Suprapubic skin (tissue), 4 donors: ENCODE data around the gene KLF12. TPM values are rescaled to one million over a fixed set of nuclear protein-coding genes. Genes with fewer than 3 reads are reported as not detected.

Experiments used
- DNase-seq, 2 donors: peaks; one replicate each; pipeline ENCODE4 v3.0.0-alpha.2; 2019; ENCODE audit warnings: low spot score in 2 of 2
- H3K27ac ChIP-seq: fragments of 200-600 bp; sonication (generic); one replicate; pipeline ENCODE4 v1.5.1; 2019
- H3K27me3 ChIP-seq: fragments of 200-600 bp; sonication (generic); one replicate; pipeline ENCODE4 v1.5.1; 2019
- H3K36me3 ChIP-seq: fragments of 200-600 bp; sonication (generic); one replicate; pipeline ENCODE4 v1.5.1; 2019
- H3K4me1 ChIP-seq: fragments of 200-600 bp; sonication (generic); one replicate; pipeline ENCODE4 v1.5.1; 2019
- H3K4me3 ChIP-seq: fragments of 200-600 bp; sonication (generic); one replicate; pipeline ENCODE4 v1.5.1; 2019; ENCODE audit warnings: mild to moderate bottlenecking
- H3K9me3 ChIP-seq: fragments of 200-600 bp; sonication (generic); one replicate; pipeline ENCODE4 v1.5.1; 2019
- EP300 ChIP-seq: sonication (generic); formaldehyde crosslinking; IDR thresholded peaks from one replicate; pipeline ENCODE4 v1.6.1; 2017; ENCODE audit warnings: antibody characterized with exemption
- POLR2A ChIP-seq, 2 donors: fragments of 450-650 bp; IDR thresholded peaks; one replicate each; pipeline ENCODE4 v1.6.1; 2017; ENCODE audit warnings: antibody characterized with exemption in 2 of 2, mild to moderate bottlenecking in 2 of 2, moderate library complexity in 2 of 2
- POLR2AphosphoS5 ChIP-seq, 3 donors: sonication (generic); formaldehyde crosslinking; IDR thresholded peaks; one replicate each; pipeline ENCODE4 v1.6.1; 2017; ENCODE audit warnings: antibody characterized with exemption in 3 of 3
- WGBS: methylation state at CpG from one replicate; pipeline ENCODE4 v1.1.5; 2018; 5-methylcytosine and 5-hydroxymethylcytosine counted together
- total RNA-seq, 4 donors: library from RNA; depleted of rRNA; stranded (reverse); fragments of >200 nt; gene quantifications; one replicate each; pipeline ENCODE4 v1.1.0, GENCODE V29; 2016
- TF ChIP-seq, protein P1 (sequence below), 2 donors: fragments of 200-600 bp in 1 of 2; fragments of 450-650 bp in 1 of 2; sonication (generic) in 1 of 2; IDR thresholded peaks; one replicate each; pipeline ENCODE4 v1.5.1; 2016 to 2019; ENCODE audit warnings: antibody characterized with exemption in 2 of 2, mild to moderate bottlenecking in 1 of 2, moderate library complexity in 1 of 2

Gene KLF12
- total RNA-seq, 4 donors from 2014 or later = 1.9 to 4.6 (median 3.4) TPM

- no peak overlapping the region for H3K27ac ChIP-seq
- no peaks in the 10 kb centered on the region for H3K36me3 ChIP-seq
- H3K9me3 ChIP-seq = no peaks in the 10 kb centered on the region
- no peak overlapping the region for H3K4me3 ChIP-seq
- WGBS = 93% methylated on average over 3 of the region's 3 CpGs
- no peaks in the 10 kb centered on the region for H3K27me3 ChIP-seq
- TF ChIP-seq POLR2A (IDR thresholded peaks at IDR 0.05) = no peak
- TF ChIP-seq POLR2AphosphoS5 (IDR thresholded peaks at IDR 0.05) = no peak
- no peak for TF ChIP-seq EP300
- TF ChIP-seq, protein P1, sequence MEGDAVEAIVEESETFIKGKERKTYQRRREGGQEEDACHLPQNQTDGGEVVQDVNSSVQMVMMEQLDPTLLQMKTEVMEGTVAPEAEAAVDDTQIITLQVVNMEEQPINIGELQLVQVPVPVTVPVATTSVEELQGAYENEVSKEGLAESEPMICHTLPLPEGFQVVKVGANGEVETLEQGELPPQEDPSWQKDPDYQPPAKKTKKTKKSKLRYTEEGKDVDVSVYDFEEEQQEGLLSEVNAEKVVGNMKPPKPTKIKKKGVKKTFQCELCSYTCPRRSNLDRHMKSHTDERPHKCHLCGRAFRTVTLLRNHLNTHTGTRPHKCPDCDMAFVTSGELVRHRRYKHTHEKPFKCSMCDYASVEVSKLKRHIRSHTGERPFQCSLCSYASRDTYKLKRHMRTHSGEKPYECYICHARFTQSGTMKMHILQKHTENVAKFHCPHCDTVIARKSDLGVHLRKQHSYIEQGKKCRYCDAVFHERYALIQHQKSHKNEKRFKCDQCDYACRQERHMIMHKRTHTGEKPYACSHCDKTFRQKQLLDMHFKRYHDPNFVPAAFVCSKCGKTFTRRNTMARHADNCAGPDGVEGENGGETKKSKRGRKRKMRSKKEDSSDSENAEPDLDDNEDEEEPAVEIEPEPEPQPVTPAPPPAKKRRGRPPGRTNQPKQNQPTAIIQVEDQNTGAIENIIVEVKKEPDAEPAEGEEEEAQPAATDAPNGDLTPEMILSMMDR (IDR thresholded peaks at IDR 0.05) = no peak
- DNase-seq = no peak
- H3K4me1 ChIP-seq = no peaks in the 10 kb centered on the region
Observed at GRCh38 chr13:74090397-74090796, 43.8 kb downstream of the KLF12 start.

GRCh38 chr13:74087357-74087756 is 46.8 kb downstream of the KLF12 start:
- H3K9me3 ChIP-seq = no peaks in the 10 kb centered on the region
- no peak overlapping the region for H3K27ac ChIP-seq
- WGBS = 53% methylated on average over 3 of the region's 3 CpGs
- DNase-seq = no peak
- H3K4me3 ChIP-seq = no peak overlapping the region
- no peak for TF ChIP-seq EP300
- TF ChIP-seq POLR2A (IDR thresholded peaks at IDR 0.05) = no peak
- TF ChIP-seq POLR2AphosphoS5 (IDR thresholded peaks at IDR 0.05) = no peak
- TF ChIP-seq, protein P1 (IDR thresholded peaks at IDR 0.05) = no peak
- H3K4me1 ChIP-seq = no peaks in the 10 kb centered on the region
- no peaks in the 10 kb centered on the region for H3K36me3 ChIP-seq
- H3K27me3 ChIP-seq = no peaks in the 10 kb centered on the region
